ENCODE data around the gene BMERB1. TPM values are rescaled to one million over a fixed set of nuclear protein-coding genes. Genes with fewer than 3 reads are reported as not detected.

Gene BMERB1
- total RNA-seq, 1 donor from 2014 or later, result 22.6 TPM

GRCh38 chr16:15536843-15537242 lies 102.5 kb downstream of the BMERB1 start:
- H3K27me3 ChIP-seq, result no peaks in the 10 kb centered on the region
- H3K27ac ChIP-seq, result no peak overlapping the region
- ATAC-seq (no peak), DNase-seq (no peak)
- no peaks in the 10 kb centered on the region for H3K36me3 ChIP-seq
- intact Hi-C loops (cut with DNase I), result no loop called here
- H3K4me3 ChIP-seq, result no peak overlapping the region
- H3K9me3 ChIP-seq, result no peaks in the 10 kb centered on the region
- H3K4me1 ChIP-seq, result no peaks in the 10 kb centered on the region
- TF ChIP-seq CTCF (IDR thresholded peaks at IDR 0.05), result no peak

- Histone ChIP-seq H3K4me1 (no peaks in the 10 kb centered on the region), H3K9me3 (no peaks in the 10 kb centered on the region), H3K27ac (no peak overlapping the region), H3K4me3 (no peak overlapping the region), H3K27me3 (no peaks in the 10 kb centered on the region), H3K36me3 (no peaks in the 10 kb centered on the region)
- DNase-seq (no peak), ATAC-seq (no peak)
- no peak for TF ChIP-seq CTCF (IDR thresholded peaks at IDR 0.05)
- intact Hi-C loops (cut with DNase I), result no loop called here
Measured at GRCh38 chr16:15538507-15538906, 104.1 kb downstream of the BMERB1 start.

GRCh38 chr16:15539197-15539596 lies 104.8 kb downstream of the BMERB1 start:
- TF ChIP-seq CTCF (IDR thresholded peaks at IDR 0.05), result no peak
- intact Hi-C loops (cut with DNase I), result no loop called here
- Histone ChIP-seq H3K4me3 (no peak overlapping the region), H3K4me1 (no peaks in the 10 kb centered on the region), H3K27ac (no peak overlapping the region), H3K27me3 (no peaks in the 10 kb centered on the region), H3K36me3 (no peaks in the 10 kb centered on the region), H3K9me3 (no peaks in the 10 kb centered on the region)
- ATAC-seq, result no peak
- DNase-seq, result no peak

- ATAC-seq (no peak), DNase-seq (no peak)
- Histone ChIP-seq H3K4me3 (no peak overlapping the region), H3K27me3 (no peaks in the 10 kb centered on the region), H3K36me3 (no peaks in the 10 kb centered on the region), H3K27ac (no peak overlapping the region), H3K4me1 (no peaks in the 10 kb centered on the region), H3K9me3 (no peaks in the 10 kb centered on the region)
- TF ChIP-seq CTCF (IDR thresholded peaks at IDR 0.05), result no peak
- intact Hi-C loops (cut with DNase I), result no loop called here
Measured at GRCh38 chr16:15542261-15542660, 107.9 kb downstream of the BMERB1 start.

GRCh38 chr16:15542734-15543347 lies 108.5 kb downstream of the BMERB1 start:
- intact Hi-C loops (cut with DNase I), result no loop called here
- ATAC-seq, result no peak
- no peak overlapping the region for H3K4me3 ChIP-seq
- no peaks in the 10 kb centered on the region for H3K27me3 ChIP-seq
- H3K4me1 ChIP-seq, result no peaks in the 10 kb centered on the region
- H3K36me3 ChIP-seq, result no peaks in the 10 kb centered on the region
- no peaks in the 10 kb centered on the region for H3K9me3 ChIP-seq
- no peak for TF ChIP-seq CTCF (IDR thresholded peaks at IDR 0.05)
- no peak for DNase-seq
- H3K27ac ChIP-seq, result no peak overlapping the region

GRCh38 chr16:15544405-15544804 lies 110.0 kb downstream of the BMERB1 start:
- intact Hi-C loops (cut with DNase I), result no loop called here
- no peaks in the 10 kb centered on the region for H3K9me3 ChIP-seq
- no peaks in the 10 kb centered on the region for H3K27me3 ChIP-seq
- DNase-seq, result no peak
- no peak overlapping the region for H3K4me3 ChIP-seq
- no peaks in the 10 kb centered on the region for H3K4me1 ChIP-seq
- no peak for TF ChIP-seq CTCF (IDR thresholded peaks at IDR 0.05)
- no peaks in the 10 kb centered on the region for H3K36me3 ChIP-seq
- no peak for ATAC-seq
- H3K27ac ChIP-seq, result no peak overlapping the region

All from upper lobe of right lung (tissue), 1 donor.